Activated effector memory CD4-positive, alpha-beta T cell treated with Interleukin-2 at 50 U/mL for 16 hours (primary cell): ENCODE data around the gene HOMER2.
"Not testable (repeated sequence)": the region's sequence is repeated elsewhere in the genome, so short reads cannot be mapped to it uniquely, and the experiment has no call there.

ENCODE experiments used
- DNase-seq: peaks from one replicate; pipeline ENCODE4 v3.0.0-alpha.2; 2020

Gene HOMER2

DNA sequence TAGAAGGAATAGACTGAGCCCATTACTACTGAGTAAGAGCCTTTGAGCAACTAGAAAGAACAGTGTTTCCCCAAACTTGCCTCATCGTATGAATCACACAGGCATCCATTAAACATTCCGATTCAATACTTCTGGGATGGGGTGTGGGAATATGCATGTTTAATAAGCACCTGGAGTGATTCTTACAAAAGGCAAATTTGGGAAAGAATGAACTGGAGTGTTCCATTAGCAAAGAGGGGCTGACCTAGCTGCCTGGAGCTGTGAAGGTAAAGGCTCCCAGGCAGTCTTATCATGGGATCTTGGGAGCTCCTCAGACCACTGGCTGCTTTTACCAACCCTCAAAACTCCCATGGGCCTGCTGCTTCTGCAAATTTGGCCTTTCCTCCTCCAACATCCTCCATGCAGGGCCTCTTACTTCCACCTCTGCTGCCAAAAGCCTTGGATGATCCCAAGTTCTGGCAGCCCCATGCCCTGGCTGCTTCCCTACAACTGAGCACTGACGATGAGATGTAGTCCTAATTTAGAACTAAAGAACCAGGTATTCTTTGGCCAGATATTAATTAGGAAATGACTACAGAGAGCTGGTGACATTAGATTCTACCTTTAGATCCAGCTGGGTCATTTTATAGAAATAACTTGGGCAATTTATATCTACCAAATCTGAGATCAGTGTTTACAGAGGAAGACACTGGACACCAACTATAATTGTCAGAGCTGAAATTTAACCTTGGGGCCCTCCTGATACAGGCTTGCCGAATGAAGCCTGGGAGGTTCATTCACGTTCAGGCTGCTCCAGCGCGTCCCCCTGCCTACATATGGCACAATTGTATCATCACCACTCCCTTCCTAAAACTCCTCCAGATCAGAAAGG, 11.2 kb upstream of the HOMER2 start:
- no peak for DNase-seq

GRCh38 chr15:82960766-82961165, 8.2 kb upstream of the HOMER2 start:
- DNase-seq: no peak

GRCh38 chr15:82959423-82959822, 6.9 kb upstream of the HOMER2 start:
- DNase-seq: no peak

DNA sequence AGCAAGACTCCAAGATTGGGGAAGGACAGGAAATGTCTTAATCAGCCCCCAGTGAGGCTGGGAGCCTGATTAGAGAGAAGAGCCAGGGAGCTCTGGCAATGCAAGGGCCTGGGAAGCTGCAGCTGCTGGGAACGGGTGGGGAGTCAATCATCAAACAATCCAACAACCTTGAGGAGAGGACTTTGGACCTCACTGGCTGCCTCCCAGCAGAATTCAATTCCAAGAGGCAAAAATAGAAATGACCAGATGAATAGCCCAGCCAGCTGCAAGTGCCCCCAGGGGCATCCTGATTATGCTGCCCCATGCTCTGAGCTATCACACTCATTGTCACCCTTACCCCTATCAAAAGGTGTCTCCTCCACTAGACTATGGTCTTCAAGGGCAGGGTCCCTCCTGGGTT, 6.1 kb upstream of the HOMER2 start:
- no peak for DNase-seq

DNA sequence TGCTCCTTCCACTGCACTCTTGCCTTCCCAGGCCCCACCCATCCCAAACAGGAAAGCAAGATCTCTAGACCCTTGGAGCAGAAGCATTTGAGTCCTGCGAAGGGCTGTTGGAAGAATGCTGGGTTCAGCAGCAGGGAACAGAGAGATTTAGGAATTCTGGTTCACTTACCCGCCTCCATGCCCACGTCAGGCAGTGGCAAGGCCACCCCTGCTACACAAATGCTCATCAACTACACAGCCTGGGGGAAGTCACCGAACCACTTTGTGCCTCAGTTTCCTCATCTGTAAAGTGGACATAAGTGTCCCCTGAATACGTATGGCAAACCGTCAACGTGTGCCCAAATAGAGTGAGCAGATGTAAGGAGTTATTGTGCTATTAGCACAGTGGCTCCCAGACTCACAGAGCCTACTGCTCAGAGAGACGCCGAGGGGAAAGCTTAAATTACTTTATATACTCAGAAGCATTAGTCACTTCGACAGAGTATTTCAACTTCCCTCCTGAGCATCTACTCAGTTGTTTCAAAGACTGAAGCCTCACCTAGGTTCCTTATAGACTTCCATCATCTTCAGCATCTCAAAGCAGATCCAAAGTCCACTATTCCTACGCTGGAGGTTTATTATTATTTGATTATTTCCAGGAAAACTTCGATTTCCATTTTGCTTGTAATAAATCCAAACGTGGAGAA, 905 bp downstream of the HOMER2 start:
- DNase-seq: no peak

DNA sequence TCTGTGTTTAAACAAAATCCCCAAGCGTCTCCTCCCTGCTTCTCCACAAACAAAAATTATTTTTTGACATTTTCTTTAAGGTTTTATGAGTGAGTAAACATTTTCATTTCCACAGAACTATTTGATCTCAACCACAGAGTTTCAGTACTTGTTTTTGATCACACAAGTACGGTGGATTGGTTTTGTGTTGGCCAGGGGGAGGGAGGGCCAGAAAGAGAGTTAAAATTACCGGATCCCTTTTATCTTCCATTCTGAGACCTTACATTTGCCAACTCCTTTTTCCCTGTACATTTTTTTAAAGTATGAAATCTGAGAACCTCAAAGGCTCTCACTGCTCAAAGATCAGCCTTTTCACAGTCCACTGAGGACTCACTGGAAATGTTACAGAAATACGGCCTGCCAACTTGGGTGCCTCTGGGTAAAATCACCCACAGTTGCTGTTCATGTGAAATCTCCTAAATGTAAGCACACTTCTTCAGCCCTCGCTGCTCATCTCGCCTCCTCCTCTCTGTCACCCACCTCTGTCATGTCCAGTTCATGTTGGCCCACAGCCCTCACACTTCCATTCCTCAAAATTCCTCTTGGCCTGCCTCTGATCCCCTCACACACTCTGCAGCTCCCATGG, 1.7 kb downstream of the HOMER2 start:
- DNase-seq: no peak

DNA sequence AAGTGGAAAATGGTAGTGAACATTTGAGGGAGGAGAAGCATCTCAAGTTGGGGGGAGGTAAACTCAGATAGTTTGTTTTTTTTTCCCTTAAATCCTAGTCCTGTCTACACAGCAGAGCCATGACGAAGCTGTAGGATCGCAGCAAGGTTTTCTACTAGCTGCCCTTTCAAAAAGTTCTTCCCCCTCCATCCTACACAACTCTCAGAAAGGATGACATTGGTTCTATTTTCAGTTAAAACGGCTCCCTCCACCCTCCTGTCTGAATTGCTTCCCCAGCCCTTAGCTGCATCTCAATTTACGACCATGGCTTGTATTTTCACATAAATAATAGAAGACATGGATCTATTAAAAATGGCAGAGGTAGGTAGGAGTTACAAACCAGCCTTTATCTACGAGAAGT, 2.2 kb downstream of the HOMER2 start:
- DNase-seq: no peak

- no peak for DNase-seq
Observed at GRCh38 chr15:82946155-82946701, 6.3 kb downstream of the HOMER2 start.

- no peak for DNase-seq
Observed at GRCh38 chr15:82945326-82945725, 7.2 kb downstream of the HOMER2 start.

- DNase-seq: no peak
Observed at GRCh38 chr15:82944821-82945220, 7.7 kb downstream of the HOMER2 start.

DNA sequence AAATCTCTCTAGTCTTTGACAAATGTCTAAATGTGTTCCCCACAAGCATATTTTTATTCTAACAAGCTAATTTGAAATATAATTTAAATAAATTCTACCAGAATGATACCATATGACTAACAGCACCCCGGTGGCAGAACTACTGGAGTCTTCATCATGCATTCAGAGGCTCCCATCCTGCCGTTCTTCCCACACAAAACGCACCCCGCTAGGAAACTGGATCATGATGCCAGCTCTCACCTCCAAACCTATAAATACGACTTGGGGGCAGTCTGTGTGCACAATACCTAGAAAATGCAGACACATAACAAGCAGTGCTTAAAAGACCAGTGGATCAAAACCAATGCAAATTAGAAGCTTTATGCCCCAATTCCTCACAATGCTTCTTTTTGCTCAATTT, 8.5 kb downstream of the HOMER2 start:
- DNase-seq: no peak

DNA sequence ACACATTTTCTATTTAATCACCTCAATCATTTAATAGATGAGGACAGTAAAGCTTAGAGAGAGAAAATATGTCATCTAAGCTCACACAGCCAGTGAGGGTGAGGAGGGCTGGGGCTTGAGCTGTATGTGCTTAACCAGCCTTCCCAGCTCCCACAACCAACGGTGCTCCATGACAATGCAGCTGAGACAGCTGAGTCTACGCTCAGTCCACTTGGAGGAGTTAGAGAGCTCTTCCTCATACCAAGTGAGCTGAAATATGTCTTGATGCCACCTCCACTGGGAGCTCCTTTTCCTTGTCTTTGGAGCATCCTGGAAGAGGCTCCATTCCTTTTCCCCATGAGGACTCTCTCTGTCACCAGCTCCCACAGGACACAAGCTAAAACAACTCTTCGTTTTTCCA, 9.3 kb downstream of the HOMER2 start:
- DNase-seq: no peak

DNA sequence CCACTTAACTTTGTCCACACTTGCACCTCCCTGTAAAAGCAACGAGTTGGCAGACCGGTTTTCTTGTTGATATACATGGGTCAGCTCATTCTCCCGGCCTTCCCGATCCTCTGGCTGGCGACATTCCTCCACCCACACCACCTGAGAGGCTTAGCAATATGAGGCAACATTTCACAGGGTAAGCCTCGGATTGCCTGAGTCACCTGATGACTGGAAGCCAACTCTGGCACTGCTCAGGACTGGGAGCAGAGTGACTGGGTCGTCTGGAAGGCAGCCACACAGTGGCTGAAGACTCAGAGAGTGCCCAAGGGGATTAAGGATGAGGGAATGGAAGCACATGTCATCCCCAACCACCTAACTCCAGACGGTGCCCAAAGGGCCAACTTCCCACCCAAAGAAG, 9.8 kb downstream of the HOMER2 start:
- DNase-seq: no peak

GRCh38 chr15:82939678-82940077, 12.8 kb downstream of the HOMER2 start:
- not testable (repeated sequence) for DNase-seq

DNA sequence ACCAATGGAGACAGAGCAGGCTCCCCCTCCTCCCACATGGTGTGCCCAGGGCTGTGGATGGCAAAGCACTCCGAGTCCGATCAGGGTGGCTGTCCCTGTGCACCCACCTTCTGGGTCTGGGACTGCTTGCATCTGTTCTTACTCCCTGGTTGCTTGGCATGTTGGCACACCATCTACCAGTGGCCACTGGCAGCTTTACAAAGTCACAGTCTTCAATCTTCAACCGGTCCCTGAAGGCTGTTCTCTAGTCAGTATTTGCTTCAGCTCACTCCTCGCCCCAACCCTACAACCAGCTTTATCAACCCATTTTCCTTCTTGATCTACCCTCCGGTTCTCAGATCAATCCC, 14.8 kb downstream of the HOMER2 start:
- DNase-seq: no peak

DNA sequence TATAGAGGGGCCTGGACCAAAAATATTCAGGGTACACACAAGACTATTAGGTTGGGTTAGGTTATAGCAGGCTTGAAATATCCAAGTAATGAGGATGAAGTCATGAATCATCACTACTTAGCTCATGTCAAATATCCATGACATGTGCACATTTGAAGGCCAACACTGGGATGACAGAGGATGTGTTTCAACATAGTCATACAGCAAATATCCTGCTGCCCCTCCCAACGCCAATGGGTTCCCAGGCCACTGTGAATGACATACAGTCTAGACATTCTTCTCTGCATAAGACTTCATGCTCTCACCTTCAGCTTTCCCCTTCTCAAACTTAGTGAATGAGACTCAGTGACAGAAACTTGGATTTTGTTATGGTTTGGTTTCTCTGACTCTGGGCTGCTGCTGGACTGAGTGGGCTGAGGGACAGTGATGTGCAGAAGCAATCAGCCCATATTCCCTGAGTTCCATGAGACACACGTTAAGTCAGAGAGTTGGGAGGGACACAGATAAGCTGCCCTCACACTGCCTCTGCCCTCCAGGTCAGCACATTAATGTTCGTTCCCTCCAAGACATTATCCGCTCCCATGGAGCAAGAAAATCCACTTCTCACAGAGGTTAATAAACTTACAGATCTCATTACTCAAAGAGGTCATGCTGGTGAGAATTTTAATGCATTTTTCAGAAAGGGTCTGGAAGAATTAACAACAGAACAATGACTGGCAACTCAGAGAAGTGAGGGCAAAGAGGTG, 15.4 kb downstream of the HOMER2 start:
- DNase-seq: no peak

DNA sequence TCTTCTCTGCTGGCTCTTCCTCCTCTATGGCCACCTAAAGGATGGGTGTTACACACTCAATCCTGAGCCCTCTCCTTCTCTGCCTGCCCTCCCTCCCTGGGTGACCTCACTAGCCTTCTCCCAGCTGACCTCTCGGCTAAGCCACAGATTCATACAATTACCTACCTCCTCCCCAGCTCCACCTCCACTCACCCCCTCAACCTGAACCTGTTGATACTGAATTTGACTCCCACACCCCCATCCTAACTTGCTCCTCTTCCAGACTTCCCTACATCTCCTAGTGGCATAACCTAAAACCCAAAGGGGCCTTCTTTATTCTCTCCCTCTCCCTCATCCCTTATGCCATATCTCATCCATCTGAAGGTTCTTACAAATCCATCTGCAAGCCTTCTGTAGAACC, 17.1 kb downstream of the HOMER2 start:
- DNase-seq: no peak

DNA sequence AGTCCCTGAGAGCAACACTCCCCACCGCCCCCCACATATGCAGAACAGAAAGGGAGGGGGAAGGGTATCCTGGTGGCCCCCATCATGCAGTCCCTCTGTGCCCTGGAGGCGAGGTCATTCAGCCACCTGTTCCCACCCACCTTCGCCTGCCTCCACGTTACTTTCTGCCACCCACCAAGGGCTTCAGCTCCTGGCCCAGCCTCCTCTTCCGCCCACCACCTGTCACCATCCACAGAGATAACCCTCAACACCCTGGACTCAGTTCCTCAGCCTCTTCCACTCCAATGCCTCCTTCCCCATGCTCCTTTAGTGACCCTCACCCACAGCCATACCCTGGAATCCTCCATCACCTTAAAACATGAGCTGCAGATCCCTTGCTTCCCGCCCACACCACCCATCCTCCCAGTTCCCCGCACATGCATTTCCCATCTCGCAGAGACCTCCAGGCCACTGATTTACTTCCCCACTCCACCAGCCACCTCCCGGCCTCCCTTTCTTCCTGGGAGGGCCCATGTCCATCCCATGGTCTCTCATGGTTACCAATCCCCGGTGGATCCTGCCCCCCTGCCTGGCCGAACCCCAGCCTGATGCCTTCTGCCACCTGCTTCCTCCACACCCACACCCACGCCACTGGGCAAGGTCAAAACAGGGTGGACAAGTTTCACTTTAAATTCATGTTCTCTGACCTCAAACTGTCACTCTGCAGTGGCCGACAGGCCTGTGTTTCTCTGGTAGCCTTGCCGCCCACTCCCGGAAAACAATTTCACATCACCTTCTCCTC, 18.2 kb downstream of the HOMER2 start:
- DNase-seq: no peak

DNA sequence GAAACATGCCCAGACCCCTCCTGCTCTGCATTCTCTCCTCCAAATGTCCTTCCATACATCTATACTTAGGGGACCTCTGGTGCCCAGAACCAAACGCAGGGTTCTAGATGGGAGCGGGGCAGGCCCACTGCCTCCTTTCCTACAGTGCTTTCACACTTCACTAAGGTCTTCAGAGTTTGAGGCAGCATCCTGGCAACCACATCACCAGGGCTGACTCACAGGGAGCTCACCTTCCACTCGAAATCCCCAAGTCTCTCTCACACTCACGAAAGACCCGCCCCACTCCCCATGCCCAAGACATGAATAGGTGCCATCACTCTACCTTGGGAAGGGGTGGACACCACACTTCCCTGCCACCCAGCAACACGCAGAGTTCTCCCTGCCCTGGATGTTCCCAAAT, 18.9 kb downstream of the HOMER2 start:
- no peak for DNase-seq

DNA sequence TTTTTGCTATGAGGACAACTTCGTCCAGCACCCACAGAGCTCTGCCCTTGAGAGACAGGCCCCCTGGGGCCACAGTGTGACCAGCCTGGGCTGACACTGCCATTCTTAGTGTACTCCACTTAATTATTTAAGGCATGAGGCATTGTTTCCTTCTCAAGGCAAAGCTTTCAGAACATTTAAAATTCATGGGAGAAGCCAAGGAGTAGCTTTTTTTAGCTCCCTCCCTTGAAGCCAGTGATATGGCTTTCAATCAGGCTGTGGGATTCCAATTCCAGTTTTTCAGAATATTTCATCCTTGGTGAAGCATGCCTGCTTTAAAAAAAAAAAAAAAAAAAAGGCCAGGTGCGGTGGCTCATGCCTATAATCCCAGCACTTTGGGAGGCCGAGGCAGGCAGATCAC, 21.3 kb downstream of the HOMER2 start:
- DNase-seq: no peak

- DNase-seq: no peak
Observed at GRCh38 chr15:82930461-82930860, 22.1 kb downstream of the HOMER2 start.

GRCh38 chr15:82928711-82929110, 23.8 kb downstream of the HOMER2 start:
- DNase-seq: no peak
